Transverse colon (tissue), 4 donors: ENCODE data around the gene TRAF3.

Experiments
- EP300 ChIP-seq: sonication (generic); formaldehyde crosslinking; IDR thresholded peaks from one replicate; pipeline ENCODE4 v1.6.1; 2017; ENCODE audit warnings: antibody characterized with exemption, low read depth
- POLR2A ChIP-seq: fragments of 450-650 bp; IDR thresholded peaks from one replicate; pipeline ENCODE4 v1.6.1; 2016; ENCODE audit warnings: antibody characterized with exemption, mild to moderate bottlenecking, moderate library complexity
- POLR2AphosphoS5 ChIP-seq, 3 donors: sonication (generic); formaldehyde crosslinking; IDR thresholded peaks; one replicate each; pipeline ENCODE4 v1.6.1; 2016; ENCODE audit warnings: antibody characterized with exemption in 3 of 3
- TF ChIP-seq, protein P1 (sequence below), 5 experiments: fragments of 200-600 bp in 3 of 5; fragments of 450-650 bp in 2 of 5; sonication (generic) in 3 of 5; IDR thresholded peaks; 1 replicate in 2 of 5; 2 replicates in 3 of 5; pipeline ENCODE4 v1.5.1; 2016 to 2017; ENCODE audit warnings: antibody characterized with exemption in 5 of 5, inconsistent platforms in 3 of 5, mild to moderate bottlenecking in 2 of 5, moderate library complexity in 1 of 5

DNA sequence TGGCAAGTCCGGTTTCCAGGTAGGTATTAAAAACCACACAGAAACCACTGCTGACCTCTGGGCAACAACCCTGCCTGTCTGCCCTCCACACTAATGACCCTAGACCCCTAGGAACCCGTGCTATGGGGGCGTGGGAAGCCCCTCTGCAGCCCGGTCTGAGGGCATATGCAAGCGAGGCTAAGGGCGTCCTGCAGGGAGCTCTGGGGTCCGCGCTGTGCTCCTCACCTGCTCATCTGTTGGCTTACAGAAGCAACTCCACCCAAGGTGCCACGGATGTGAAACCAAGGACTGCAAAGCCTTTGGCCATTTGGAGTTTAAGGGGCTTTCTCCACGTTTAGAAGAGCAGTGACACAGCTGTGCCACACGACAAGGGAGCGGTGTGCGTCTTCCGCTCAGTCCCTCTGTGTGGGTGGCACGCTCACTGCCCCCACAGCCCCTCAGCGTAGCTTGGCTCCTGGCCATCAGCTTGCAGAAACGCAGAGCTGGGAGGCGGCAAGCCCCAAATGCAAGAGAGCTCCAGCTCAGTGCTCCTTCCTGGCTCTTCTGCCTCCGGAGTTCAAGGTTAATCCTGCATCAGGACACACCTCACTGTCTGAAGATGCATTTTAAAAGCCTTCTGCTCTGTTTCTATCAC is 163.6 kb downstream of the TRAF3 start:
- TF ChIP-seq POLR2A (no peak), EP300 (no peak), POLR2AphosphoS5 (IDR thresholded peaks at IDR 0.05) (no peak)
- TF ChIP-seq, protein P1, sequence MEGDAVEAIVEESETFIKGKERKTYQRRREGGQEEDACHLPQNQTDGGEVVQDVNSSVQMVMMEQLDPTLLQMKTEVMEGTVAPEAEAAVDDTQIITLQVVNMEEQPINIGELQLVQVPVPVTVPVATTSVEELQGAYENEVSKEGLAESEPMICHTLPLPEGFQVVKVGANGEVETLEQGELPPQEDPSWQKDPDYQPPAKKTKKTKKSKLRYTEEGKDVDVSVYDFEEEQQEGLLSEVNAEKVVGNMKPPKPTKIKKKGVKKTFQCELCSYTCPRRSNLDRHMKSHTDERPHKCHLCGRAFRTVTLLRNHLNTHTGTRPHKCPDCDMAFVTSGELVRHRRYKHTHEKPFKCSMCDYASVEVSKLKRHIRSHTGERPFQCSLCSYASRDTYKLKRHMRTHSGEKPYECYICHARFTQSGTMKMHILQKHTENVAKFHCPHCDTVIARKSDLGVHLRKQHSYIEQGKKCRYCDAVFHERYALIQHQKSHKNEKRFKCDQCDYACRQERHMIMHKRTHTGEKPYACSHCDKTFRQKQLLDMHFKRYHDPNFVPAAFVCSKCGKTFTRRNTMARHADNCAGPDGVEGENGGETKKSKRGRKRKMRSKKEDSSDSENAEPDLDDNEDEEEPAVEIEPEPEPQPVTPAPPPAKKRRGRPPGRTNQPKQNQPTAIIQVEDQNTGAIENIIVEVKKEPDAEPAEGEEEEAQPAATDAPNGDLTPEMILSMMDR (IDR thresholded peaks at IDR 0.05): no peak
